ENCODE results near the gene NR2C1.
"Not testable (repeated sequence)": the region's sequence is repeated elsewhere in the genome, so short reads cannot be mapped to it uniquely, and the experiment has no call there.

The NR2C1 gene

GRCh38 chr12:95002754-95003153 is 70.7 kb downstream of the NR2C1 start:
- no peak for TF ChIP-seq CTCF (IDR thresholded peaks at IDR 0.05; ENCODE audit: extremely low read depth, insufficient read depth, missing control alignments)
- no peak for DNase-seq (ENCODE audit: low spot score)
- in situ Hi-C loops (cut with MboI; ENCODE audit: low pct_unique_long_range_greater_than_20kb, low sequenced_read_pairs, unreplicated experiment), result no loop called here

- DNase-seq (ENCODE audit: low spot score), result no peak
- in situ Hi-C loops (cut with MboI; ENCODE audit: low pct_unique_long_range_greater_than_20kb, low sequenced_read_pairs, unreplicated experiment), result no loop called here
- no peak for TF ChIP-seq CTCF (IDR thresholded peaks at IDR 0.05; ENCODE audit: extremely low read depth, insufficient read depth, missing control alignments)
These were observed 75.1 kb downstream of the NR2C1 start for GRCh38 chr12:94998326-94998725.

- in situ Hi-C loops (cut with MboI; ENCODE audit: low pct_unique_long_range_greater_than_20kb, low sequenced_read_pairs, unreplicated experiment), result no loop called here
- TF ChIP-seq CTCF (IDR thresholded peaks at IDR 0.05; ENCODE audit: extremely low read depth, insufficient read depth, missing control alignments), result no peak
- DNase-seq (ENCODE audit: low spot score), result no peak
These were observed 75.7 kb downstream of the NR2C1 start for GRCh38 chr12:94997726-94998125.

GRCh38 chr12:94997061-94997460 is 76.4 kb downstream of the NR2C1 start:
- no peak for TF ChIP-seq CTCF (IDR thresholded peaks at IDR 0.05; ENCODE audit: extremely low read depth, insufficient read depth, missing control alignments)
- DNase-seq (ENCODE audit: low spot score), result no peak
- in situ Hi-C loops (cut with MboI; ENCODE audit: low pct_unique_long_range_greater_than_20kb, low sequenced_read_pairs, unreplicated experiment), result no loop called here

GRCh38 chr12:94994312-94994711 is 79.1 kb downstream of the NR2C1 start:
- DNase-seq (ENCODE audit: low spot score), result no peak
- TF ChIP-seq CTCF (IDR thresholded peaks at IDR 0.05; ENCODE audit: extremely low read depth, insufficient read depth, missing control alignments), result no peak
- in situ Hi-C loops (cut with MboI; ENCODE audit: low pct_unique_long_range_greater_than_20kb, low sequenced_read_pairs, unreplicated experiment), result no loop called here

GRCh38 chr12:94993855-94994254 is 79.6 kb downstream of the NR2C1 start:
- in situ Hi-C loops (cut with MboI; ENCODE audit: low pct_unique_long_range_greater_than_20kb, low sequenced_read_pairs, unreplicated experiment); DNase-seq (ENCODE audit: low spot score): not testable (repeated sequence)

- in situ Hi-C loops (cut with MboI; ENCODE audit: low pct_unique_long_range_greater_than_20kb, low sequenced_read_pairs, unreplicated experiment), result no loop called here
- peak; percentile 28 for DNase-seq (ENCODE audit: low spot score)
- TF ChIP-seq CTCF (IDR thresholded peaks at IDR 0.05; ENCODE audit: extremely low read depth, insufficient read depth, missing control alignments), result no peak
These were observed 83.2 kb downstream of the NR2C1 start for GRCh38 chr12:94990222-94990621.
